LNCAP (cell line): Measurements from ENCODE around the gene KDM6B.

ENCODE experiments used
- TF ChIP-seq, protein P1 (sequence below): fragments of 450-650 bp; IDR thresholded peaks from 2 replicates; pipeline ENCODE4 v1.5.1; 2017; ENCODE audit warnings: mild to moderate bottlenecking

Gene KDM6B

DNA sequence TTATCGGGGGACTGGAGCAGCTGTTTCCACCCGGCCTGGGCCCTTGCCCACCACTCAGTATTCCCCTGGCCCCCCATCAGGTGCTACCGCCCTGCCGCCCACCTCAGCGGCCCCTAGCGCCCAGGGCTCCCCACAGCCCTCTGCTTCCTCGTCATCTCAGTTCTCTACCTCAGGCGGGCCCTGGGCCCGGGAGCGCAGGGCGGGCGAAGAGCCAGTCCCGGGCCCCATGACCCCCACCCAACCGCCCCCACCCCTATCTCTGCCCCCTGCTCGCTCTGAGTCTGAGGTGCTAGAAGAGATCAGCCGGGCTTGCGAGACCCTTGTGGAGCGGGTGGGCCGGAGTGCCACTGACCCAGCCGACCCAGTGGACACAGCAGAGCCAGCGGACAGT is 14.7 kb downstream of the KDM6B start:
- TF ChIP-seq, protein P1, sequence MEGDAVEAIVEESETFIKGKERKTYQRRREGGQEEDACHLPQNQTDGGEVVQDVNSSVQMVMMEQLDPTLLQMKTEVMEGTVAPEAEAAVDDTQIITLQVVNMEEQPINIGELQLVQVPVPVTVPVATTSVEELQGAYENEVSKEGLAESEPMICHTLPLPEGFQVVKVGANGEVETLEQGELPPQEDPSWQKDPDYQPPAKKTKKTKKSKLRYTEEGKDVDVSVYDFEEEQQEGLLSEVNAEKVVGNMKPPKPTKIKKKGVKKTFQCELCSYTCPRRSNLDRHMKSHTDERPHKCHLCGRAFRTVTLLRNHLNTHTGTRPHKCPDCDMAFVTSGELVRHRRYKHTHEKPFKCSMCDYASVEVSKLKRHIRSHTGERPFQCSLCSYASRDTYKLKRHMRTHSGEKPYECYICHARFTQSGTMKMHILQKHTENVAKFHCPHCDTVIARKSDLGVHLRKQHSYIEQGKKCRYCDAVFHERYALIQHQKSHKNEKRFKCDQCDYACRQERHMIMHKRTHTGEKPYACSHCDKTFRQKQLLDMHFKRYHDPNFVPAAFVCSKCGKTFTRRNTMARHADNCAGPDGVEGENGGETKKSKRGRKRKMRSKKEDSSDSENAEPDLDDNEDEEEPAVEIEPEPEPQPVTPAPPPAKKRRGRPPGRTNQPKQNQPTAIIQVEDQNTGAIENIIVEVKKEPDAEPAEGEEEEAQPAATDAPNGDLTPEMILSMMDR: no peak

DNA sequence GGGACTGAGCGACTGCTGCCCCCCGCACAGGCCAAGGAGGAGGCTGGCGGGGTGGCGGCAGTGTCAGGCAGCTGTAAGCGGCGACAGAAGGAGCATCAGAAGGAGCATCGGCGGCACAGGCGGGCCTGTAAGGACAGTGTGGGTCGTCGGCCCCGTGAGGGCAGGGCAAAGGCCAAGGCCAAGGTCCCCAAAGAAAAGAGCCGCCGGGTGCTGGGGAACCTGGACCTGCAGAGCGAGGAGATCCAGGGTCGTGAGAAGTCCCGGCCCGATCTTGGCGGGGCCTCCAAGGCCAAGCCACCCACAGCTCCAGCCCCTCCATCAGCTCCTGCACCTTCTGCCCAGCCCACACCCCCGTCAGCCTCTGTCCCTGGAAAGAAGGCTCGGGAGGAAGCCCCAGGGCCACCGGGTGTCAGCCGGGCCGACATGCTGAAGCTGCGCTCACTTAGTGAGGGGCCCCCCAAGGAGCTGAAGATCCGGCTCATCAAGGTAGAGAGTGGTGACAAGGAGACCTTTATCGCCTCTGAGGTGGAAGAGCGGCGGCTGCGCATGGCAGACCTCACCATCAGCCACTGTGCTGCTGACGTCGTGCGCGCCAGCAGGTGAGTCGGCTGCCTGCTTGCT is 15.2 kb downstream of the KDM6B start:
- TF ChIP-seq, protein P1: no peak

DNA sequence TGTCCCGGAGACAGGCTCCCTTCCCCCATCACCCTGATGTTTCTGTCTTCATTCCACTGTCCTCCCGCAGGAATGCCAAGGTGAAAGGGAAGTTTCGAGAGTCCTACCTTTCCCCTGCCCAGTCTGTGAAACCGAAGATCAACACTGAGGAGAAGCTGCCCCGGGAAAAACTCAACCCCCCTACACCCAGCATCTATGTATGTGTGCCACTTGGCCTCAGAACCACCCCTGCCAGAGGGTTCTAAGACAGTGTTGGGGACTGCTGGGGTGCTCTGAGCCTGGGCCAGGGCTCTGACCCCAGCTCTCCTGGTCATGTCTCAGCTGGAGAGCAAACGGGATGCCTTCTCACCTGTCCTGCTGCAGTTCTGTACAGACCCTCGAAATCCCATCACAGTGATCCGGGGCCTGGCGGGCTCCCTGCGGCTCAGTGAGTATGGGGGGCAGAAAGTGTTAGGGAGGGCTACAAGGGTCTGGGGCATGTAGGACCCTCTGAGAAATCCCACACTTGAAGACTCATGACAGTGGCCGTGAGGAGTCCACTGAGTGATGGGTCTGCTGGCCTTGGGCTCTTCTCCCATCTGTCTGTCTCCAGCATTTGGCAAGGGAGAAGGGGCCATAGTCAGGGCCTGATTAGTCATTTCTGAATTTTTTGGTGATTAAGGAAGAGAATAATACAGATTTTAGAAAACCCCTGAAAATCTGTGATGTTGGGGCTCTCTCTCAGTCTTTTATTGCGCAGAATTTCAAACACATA is 15.9 kb downstream of the KDM6B start:
- TF ChIP-seq, protein P1: no peak

DNA sequence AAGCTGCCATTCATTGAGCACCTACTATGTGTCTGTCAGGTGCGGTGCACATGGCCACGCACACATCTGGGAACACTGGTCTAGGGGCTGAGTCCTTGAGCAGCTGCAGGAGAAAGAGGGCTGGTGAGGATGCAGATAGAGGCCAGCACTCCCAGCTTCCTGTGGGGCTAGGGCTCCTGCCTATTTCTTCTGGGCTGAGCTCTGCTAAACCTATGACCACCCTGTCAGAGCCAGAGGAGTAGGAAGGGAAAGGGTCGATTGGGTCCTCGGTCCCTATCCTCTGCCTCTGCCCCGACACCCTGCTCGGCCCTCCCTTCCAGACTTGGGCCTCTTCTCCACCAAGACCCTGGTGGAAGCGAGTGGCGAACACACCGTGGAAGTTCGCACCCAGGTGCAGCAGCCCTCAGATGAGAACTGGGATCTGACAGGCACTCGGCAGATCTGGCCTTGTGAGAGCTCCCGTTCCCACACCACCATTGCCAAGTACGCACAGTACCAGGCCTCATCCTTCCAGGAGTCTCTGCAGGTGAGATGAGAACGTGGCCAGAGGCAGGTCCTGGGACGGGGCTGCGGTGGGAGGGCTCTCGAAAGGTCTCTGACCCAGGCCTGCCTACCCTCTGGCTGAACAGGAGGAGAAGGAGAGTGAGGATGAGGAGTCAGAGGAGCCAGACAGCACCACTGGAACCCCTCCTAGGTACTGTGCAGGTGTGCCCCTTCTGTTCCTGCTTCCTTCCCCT is 16.9 kb downstream of the KDM6B start:
- TF ChIP-seq, protein P1: no peak

DNA sequence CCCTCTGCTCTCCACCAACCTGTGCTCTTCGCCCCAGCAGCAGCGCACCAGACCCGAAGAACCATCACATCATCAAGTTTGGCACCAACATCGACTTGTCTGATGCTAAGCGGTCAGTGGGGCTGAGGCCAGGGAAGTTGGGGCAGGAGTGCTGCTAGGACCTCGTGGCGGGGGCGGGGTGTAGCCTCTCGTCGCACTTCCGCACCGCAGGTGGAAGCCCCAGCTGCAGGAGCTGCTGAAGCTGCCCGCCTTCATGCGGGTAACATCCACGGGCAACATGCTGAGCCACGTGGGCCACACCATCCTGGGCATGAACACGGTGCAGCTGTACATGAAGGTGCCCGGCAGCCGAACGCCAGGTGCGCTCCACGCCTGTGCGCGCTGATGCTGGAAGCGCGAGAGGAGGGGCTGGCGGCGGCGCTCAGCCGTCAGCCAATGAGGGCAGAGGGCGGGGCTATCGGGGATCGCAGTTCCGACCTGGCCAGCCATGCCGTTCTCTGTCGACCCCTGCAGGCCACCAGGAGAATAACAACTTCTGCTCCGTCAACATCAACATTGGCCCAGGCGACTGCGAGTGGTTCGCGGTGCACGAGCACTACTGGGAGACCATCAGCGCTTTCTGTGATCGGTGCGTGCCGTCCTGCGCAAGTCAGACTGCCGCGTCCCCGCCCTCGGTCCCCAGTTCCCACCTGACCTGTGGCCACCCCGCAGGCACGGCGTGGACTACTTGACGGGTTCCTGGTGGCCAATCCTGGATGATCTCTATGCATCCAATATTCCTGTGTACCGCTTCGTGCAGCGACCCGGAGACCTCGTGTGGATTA is 17.6 kb downstream of the KDM6B start:
- TF ChIP-seq, protein P1: peak; percentile 92

DNA sequence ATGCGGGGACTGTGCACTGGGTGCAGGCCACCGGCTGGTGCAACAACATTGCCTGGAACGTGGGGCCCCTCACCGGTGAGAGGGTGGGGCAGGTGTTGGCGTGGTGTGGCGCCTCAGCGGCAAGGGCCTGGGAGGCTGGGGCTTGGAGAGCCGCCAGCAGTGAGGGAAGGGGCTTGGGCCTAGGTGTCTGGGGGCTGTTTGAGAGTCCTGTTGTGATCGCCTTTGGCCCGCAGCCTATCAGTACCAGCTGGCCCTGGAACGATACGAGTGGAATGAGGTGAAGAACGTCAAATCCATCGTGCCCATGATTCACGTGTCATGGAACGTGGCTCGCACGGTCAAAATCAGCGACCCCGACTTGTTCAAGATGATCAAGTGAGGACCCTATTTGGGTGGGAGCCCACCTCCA is 18.2 kb downstream of the KDM6B start:
- TF ChIP-seq, protein P1: no peak
